HG03175 (cell line): ENCODE data around the gene CATSPER1.
"Not testable (repeated sequence)": the region's sequence is repeated elsewhere in the genome, so short reads cannot be mapped to it uniquely, and the experiment has no call there.

Source experiments
- ATAC-seq: cut with Tn5 transposase; IDR thresholded peaks from one replicate; pipeline ENCODE4 v1.9.1; 2021; ENCODE audit warnings: mild to moderate bottlenecking, moderate library complexity; ENCODE audit not compliant: unreplicated experiment

The CATSPER1 gene

GRCh38 chr11:66051766-66052663, 25.7 kb upstream of the CATSPER1 start, which contains the start of gene SF3B2:
Gene SF3B2, plus strand, starts transcription at chr11:66052364. Its CDS starts 21 bp downstream, at chr11:66052385.
- peak; percentile 97 for ATAC-seq

GRCh38 chr11:66051371-66051765, 25.1 kb upstream of the CATSPER1 start:
- no peak for ATAC-seq

- no peak for ATAC-seq
Observed at GRCh38 chr11:66050581-66051231, 24.4 kb upstream of the CATSPER1 start.

GRCh38 chr11:66048547-66049323, 22.5 kb upstream of the CATSPER1 start, which contains the start of gene GAL3ST3:
Gene GAL3ST3, minus strand, starts transcription at chr11:66049161. Its CDS starts 3,746 bp downstream, at chr11:66045415.
- no peak for ATAC-seq

GRCh38 chr11:66047541-66048365, 21.5 kb upstream of the CATSPER1 start:
- no peak for ATAC-seq

GRCh38 chr11:66046901-66047300, 20.6 kb upstream of the CATSPER1 start:
- ATAC-seq = no peak

GRCh38 chr11:66045177-66045639, 18.9 kb upstream of the CATSPER1 start:
- ATAC-seq = no peak

- no peak for ATAC-seq
Observed at GRCh38 chr11:66044757-66045156, 18.5 kb upstream of the CATSPER1 start.

- no peak for ATAC-seq
Observed at GRCh38 chr11:66042996-66043906, 17.0 kb upstream of the CATSPER1 start.

- no peak for ATAC-seq
Observed at GRCh38 chr11:66042227-66042995, 16.1 kb upstream of the CATSPER1 start.

GRCh38 chr11:66039765-66040164, 13.5 kb upstream of the CATSPER1 start:
- ATAC-seq = no peak

- no peak for ATAC-seq
Observed at GRCh38 chr11:66037327-66037726, 11.0 kb upstream of the CATSPER1 start.

- ATAC-seq = no peak
Observed at GRCh38 chr11:66036334-66036710, 10.0 kb upstream of the CATSPER1 start.

GRCh38 chr11:66035653-66036333, 9.5 kb upstream of the CATSPER1 start:
- no peak for ATAC-seq

- no peak for ATAC-seq
Observed at GRCh38 chr11:66032957-66033735, 6.9 kb upstream of the CATSPER1 start.

GRCh38 chr11:66023186-66023440, 3.2 kb downstream of the CATSPER1 start:
- ATAC-seq = not testable (repeated sequence)

GRCh38 chr11:66022401-66023185, 3.7 kb downstream of the CATSPER1 start:
- no peak for ATAC-seq
